DOHH2 (cell line): ENCODE data around the gene CFAP58.

Source experiments
- H3F3A ChIP-seq: fragments of 200-600 bp; sonication (generic), shearing (Covaris generic); 2 replicates; pipeline ENCODE4 v1.6.0; 2016; ENCODE audit warnings: antibody characterized with exemption, mild to moderate bottlenecking; ENCODE audit not compliant: control insufficient read depth, insufficient read depth
- H3K27ac ChIP-seq: fragments of 200-600 bp; sonication (generic); 2 replicates; pipeline ENCODE4 v1.5.1; 2014; ENCODE audit warnings: low read depth, mild to moderate bottlenecking, low read length, moderate library complexity
- H3K27me3 ChIP-seq: fragments of 200-600 bp; sonication (generic); 2 replicates; pipeline ENCODE4 v1.6.1; 2014; ENCODE audit warnings: mild to moderate bottlenecking, low read length, mixed read lengths; ENCODE audit not compliant: control insufficient read depth
- H3K36me3 ChIP-seq: fragments of 200-600 bp; sonication (generic); 2 replicates; pipeline ENCODE4 v1.6.1; 2014; ENCODE audit warnings: mild to moderate bottlenecking, low read length, moderate library complexity, mixed read lengths; ENCODE audit not compliant: control insufficient read depth
- H3K4me1 ChIP-seq: fragments of 200-600 bp; sonication (generic); 2 replicates; pipeline ENCODE4 v1.6.1; 2014; ENCODE audit warnings: mild to moderate bottlenecking, low read length, mixed read lengths; ENCODE audit not compliant: control insufficient read depth
- H3K4me2 ChIP-seq: fragments of 200-600 bp; sonication (generic); 2 replicates; pipeline ENCODE4 v1.6.0; 2014; ENCODE audit warnings: mild to moderate bottlenecking, low read length, moderate library complexity
- H3K4me3 ChIP-seq: fragments of 200-600 bp; sonication (generic); 2 replicates; pipeline ENCODE4 v1.5.1; 2014; ENCODE audit warnings: mild to moderate bottlenecking, low read length, mixed read lengths
- H3K79me2 ChIP-seq: fragments of 200-600 bp; sonication (generic); 2 replicates; pipeline ENCODE4 v1.6.1; 2014; ENCODE audit warnings: mild to moderate bottlenecking, low read length, mixed read lengths; ENCODE audit not compliant: control insufficient read depth
- H3K9me2 ChIP-seq: fragments of 200-600 bp; sonication (generic); replicated peaks from 2 replicates; pipeline ENCODE4 v1.6.1; 2014; ENCODE audit warnings: mild to moderate bottlenecking, low read length, mixed read lengths; ENCODE audit not compliant: control insufficient read depth
- H3K9me3 ChIP-seq: fragments of 200-600 bp; sonication (generic); 2 replicates; pipeline ENCODE4 v1.6.1; 2014; ENCODE audit warnings: antibody characterized with exemption, low read length, mixed read lengths; ENCODE audit not compliant: control insufficient read depth, insufficient read depth
- H4K20me1 ChIP-seq: fragments of 200-600 bp; sonication (generic); 2 replicates; pipeline ENCODE4 v1.6.0; 2014; ENCODE audit warnings: low read depth, mild to moderate bottlenecking, antibody characterized with exemption, low read length, moderate library complexity; ENCODE audit not compliant: control insufficient read depth, insufficient read depth
- EZH2phosphoT487 ChIP-seq: fragments of 200-600 bp; sonication (generic); IDR thresholded peaks from 2 replicates; pipeline ENCODE4 v1.6.1; 2017; ENCODE audit warnings: borderline replicate concordance, mild to moderate bottlenecking, antibody characterized with exemption, low read length, moderate library complexity, mixed read lengths
- TF ChIP-seq, protein P1 (sequence below): fragments of 200-600 bp; sonication (generic); IDR thresholded peaks from one replicate; pipeline ENCODE4 v1.5.1; 2014; ENCODE audit warnings: antibody characterized with exemption, mild to moderate bottlenecking, low read depth, low read length; ENCODE audit not compliant: poor library complexity, severe bottlenecking

CFAP58 gene

DNA sequence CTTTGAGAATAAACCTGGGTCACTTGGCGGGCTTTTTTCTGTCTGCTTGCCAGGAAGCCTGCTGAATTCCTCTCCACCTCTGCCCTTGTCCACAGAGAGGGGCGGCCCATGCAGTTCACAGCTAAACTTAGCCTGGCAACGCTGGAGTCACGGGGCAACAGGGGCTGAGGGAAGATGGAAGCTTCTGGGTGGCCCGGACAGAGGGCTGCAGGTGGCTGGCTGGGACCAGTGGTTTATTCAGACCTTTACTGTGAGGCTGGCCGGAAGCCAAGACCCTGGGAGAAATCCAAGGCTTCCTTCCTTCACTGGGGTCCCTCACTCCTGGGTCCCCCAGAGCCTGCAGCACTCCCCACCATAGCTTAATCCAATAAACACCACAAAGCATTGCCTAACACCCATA lies 32.4 kb upstream of the CFAP58 start:
- Histone ChIP-seq H3K36me3 (peaks cover 7% of the 10 kb centered on the region), H3K4me3 (no peak overlapping the region), H3K27me3 (no peaks in the 10 kb centered on the region), H3F3A (no peaks in the 10 kb centered on the region), H3K27ac (no peak overlapping the region), H4K20me1 (peaks cover 45% of the 10 kb centered on the region; the same call in 1 of the 2 replicates), H3K79me2 (peaks cover 100% of the 10 kb centered on the region), H3K4me2 (peak overlapping the region; percentile 47; the same call in 1 of the 2 replicates), H3K4me1 (peaks cover 68% of the 10 kb centered on the region), H3K9me2 (no peaks in the 10 kb centered on the region), H3K9me3 (no peaks in the 10 kb centered on the region)
- TF ChIP-seq, protein P1, sequence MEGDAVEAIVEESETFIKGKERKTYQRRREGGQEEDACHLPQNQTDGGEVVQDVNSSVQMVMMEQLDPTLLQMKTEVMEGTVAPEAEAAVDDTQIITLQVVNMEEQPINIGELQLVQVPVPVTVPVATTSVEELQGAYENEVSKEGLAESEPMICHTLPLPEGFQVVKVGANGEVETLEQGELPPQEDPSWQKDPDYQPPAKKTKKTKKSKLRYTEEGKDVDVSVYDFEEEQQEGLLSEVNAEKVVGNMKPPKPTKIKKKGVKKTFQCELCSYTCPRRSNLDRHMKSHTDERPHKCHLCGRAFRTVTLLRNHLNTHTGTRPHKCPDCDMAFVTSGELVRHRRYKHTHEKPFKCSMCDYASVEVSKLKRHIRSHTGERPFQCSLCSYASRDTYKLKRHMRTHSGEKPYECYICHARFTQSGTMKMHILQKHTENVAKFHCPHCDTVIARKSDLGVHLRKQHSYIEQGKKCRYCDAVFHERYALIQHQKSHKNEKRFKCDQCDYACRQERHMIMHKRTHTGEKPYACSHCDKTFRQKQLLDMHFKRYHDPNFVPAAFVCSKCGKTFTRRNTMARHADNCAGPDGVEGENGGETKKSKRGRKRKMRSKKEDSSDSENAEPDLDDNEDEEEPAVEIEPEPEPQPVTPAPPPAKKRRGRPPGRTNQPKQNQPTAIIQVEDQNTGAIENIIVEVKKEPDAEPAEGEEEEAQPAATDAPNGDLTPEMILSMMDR = no peak
- TF ChIP-seq EZH2phosphoT487 = no peak

DNA sequence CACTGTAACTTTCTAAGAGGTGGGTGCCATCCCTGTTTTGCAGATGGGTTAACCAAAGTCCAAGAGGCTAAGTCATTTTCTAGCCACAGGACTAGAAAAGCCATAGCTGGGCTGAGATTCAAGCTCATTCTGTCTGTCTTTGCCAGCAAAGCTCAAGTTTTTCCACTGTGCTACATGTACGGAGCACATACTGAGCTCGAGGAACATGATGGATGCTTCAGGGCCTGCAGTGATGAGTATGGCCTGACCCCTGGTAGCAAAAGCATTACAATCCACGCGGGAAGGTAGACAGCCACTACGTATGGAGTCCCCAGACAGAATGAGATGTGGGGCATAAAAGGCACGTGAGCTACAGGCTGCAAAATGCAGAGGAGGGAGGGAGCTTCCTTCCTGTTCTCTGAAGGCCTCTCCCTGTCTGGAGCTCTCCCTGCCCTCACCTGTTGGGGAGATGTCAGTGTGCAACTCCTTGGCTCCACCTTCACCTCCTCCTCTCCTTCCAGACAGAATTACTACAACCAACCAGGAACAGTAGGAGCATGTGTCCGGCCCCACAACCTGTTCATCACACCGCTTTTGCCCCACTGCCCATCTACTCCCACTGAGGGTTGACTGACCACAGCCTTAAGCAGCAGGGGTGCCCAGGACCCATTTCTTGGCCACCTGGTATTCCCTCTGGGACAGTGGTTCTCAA lies 31.8 kb upstream of the CFAP58 start:
- H3K4me1 ChIP-seq = peaks cover 68% of the 10 kb centered on the region
- no peak overlapping the region for H3K27ac ChIP-seq
- H3K9me3 ChIP-seq = no peaks in the 10 kb centered on the region
- no peak for TF ChIP-seq EZH2phosphoT487
- TF ChIP-seq, protein P1 = no peak
- no peaks in the 10 kb centered on the region for H3K9me2 ChIP-seq
- H4K20me1 ChIP-seq = peaks cover 43% of the 10 kb centered on the region; the same call in 1 of the 2 replicates
- H3K4me3 ChIP-seq = peak overlapping the region; percentile 26; the same call in 1 of the 2 replicates
- H3K4me2 ChIP-seq = peak overlapping the region; percentile 47
- H3K36me3 ChIP-seq = peaks cover 6% of the 10 kb centered on the region; the same call in 1 of the 2 replicates
- no peaks in the 10 kb centered on the region for H3K27me3 ChIP-seq
- no peaks in the 10 kb centered on the region for H3F3A ChIP-seq
- peaks cover 100% of the 10 kb centered on the region for H3K79me2 ChIP-seq

DNA sequence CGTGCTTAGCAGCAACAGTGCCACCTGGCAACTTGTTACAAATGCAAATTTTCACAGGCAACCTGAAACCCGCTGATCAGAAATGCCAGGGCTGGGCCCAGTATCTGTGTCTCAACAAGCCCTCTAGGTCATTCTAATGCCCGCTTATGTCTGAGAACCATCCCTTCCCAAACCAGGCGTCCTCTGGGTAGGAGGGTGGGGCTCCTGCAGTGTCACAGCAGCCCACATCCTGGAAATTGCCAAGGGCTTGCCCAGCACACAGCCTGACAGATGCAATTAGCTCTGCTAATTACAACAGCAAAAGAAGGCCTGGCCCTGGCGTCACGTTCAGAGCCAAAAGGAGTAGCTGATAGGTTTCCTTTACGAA lies 31.2 kb upstream of the CFAP58 start:
- Histone ChIP-seq H3K27me3 (no peaks in the 10 kb centered on the region), H3K27ac (no peak overlapping the region), H3K9me3 (no peaks in the 10 kb centered on the region), H3K4me1 (peaks cover 63% of the 10 kb centered on the region), H3K79me2 (peaks cover 100% of the 10 kb centered on the region), H4K20me1 (peaks cover 41% of the 10 kb centered on the region; the same call in 1 of the 2 replicates), H3F3A (no peaks in the 10 kb centered on the region), H3K4me2 (peak overlapping the region; percentile 47), H3K36me3 (peaks cover 6% of the 10 kb centered on the region; the same call in 1 of the 2 replicates), H3K9me2 (no peaks in the 10 kb centered on the region), H3K4me3 (peak overlapping the region; percentile 26; the same call in 1 of the 2 replicates)
- TF ChIP-seq, protein P1 = no peak
- TF ChIP-seq EZH2phosphoT487 = no peak
